ENCODE data around the gene SEMA3F. TPM values are rescaled to one million over a fixed set of nuclear protein-coding genes. Genes with fewer than 3 reads are reported as not detected.

SEMA3F gene
- total and polyA plus RNA-seq, 2 experiments from 2014 or later = 2.3 to 67.6 TPM

GRCh38 chr3:50147447-50147846, 7.7 kb upstream of the SEMA3F start:
- Histone ChIP-seq H3K27me3 (ENCODE audit: insufficient read depth) (no peaks in the 10 kb centered on the region), H2AFZ (no peak overlapping the region), H3F3A (replicated peaks; ENCODE audit: low read depth) (no peaks in the 10 kb centered on the region), H3K27ac (ENCODE audit: low read depth) (no peak overlapping the region), H3K4me1 (ENCODE audit: insufficient read depth) (peaks cover 19% of the 10 kb centered on the region), H3K36me3 (ENCODE audit: insufficient read depth) (no peaks in the 10 kb centered on the region), H3K4me3 (no peak overlapping the region), H3K9me2 (ENCODE audit: insufficient read depth) (no peaks in the 10 kb centered on the region), H3K79me2 (replicated peaks; ENCODE audit: insufficient read depth) (no peaks in the 10 kb centered on the region), H3K4me2 (no peak overlapping the region), H4K20me1 (replicated peaks; ENCODE audit: insufficient read depth) (no peaks in the 10 kb centered on the region)
- H3K27ac Mint-ChIP-seq = no peak overlapping the region
- peaks cover 41% of the 10 kb centered on the region for H3K4me1 Mint-ChIP-seq
- no peak overlapping the region for H3K4me3 Mint-ChIP-seq
- TF ChIP-seq ZNF114 (CRISPR knock-in tag; IDR thresholded peaks at IDR 0.05) = no peak
- no peak for TF ChIP-seq ETS1 (IDR thresholded peaks at IDR 0.05)
- TF ChIP-seq REST (IDR thresholded peaks at IDR 0.05; ENCODE audit: unreplicated experiment) = no peak
- no peak for DNase-seq (ENCODE audit: low spot score)
- H3K27me3 Mint-ChIP-seq (ENCODE audit: insufficient read depth, low read depth, poor library complexity) = peaks cover 35% of the 10 kb centered on the region
- H3K9me3 Mint-ChIP-seq = no peaks in the 10 kb centered on the region; the same call in 2 of the 3 replicates
- no peaks in the 10 kb centered on the region; the same call in 2 of the 3 replicates for H3K36me3 Mint-ChIP-seq (ENCODE audit: low read depth)
- no peak for ATAC-seq

- Histone ChIP-seq H3K4me2 (no peak overlapping the region), H3K4me1 (ENCODE audit: insufficient read depth) (peaks cover 19% of the 10 kb centered on the region), H3F3A (replicated peaks; ENCODE audit: low read depth) (no peaks in the 10 kb centered on the region), H3K36me3 (ENCODE audit: insufficient read depth) (no peaks in the 10 kb centered on the region), H3K27me3 (ENCODE audit: insufficient read depth) (peaks cover under 1% of the 10 kb centered on the region; the same call in 1 of the 2 replicates), H3K9me2 (ENCODE audit: insufficient read depth) (no peaks in the 10 kb centered on the region), H2AFZ (no peak overlapping the region), H4K20me1 (replicated peaks; ENCODE audit: insufficient read depth) (no peaks in the 10 kb centered on the region), H3K27ac (ENCODE audit: low read depth) (no peak overlapping the region), H3K4me3 (no peak overlapping the region), H3K79me2 (replicated peaks; ENCODE audit: insufficient read depth) (no peaks in the 10 kb centered on the region)
- Mint-ChIP-seq H3K27ac (no peak overlapping the region), H3K4me1 (peaks cover 42% of the 10 kb centered on the region), H3K36me3 (ENCODE audit: low read depth) (no peaks in the 10 kb centered on the region; the same call in 2 of the 3 replicates), H3K9me3 (no peaks in the 10 kb centered on the region; the same call in 2 of the 3 replicates), H3K4me3 (no peak overlapping the region), H3K27me3 (ENCODE audit: insufficient read depth, low read depth, poor library complexity) (peaks cover 35% of the 10 kb centered on the region)
- DNase-seq (ENCODE audit: low spot score) (no peak), ATAC-seq (no peak)
- TF ChIP-seq REST (IDR thresholded peaks at IDR 0.05; ENCODE audit: unreplicated experiment) = no peak
- no peak for TF ChIP-seq POLR2AphosphoS5 (IDR thresholded peaks at IDR 0.05; ENCODE audit: low read depth)
- no peak for TF ChIP-seq ZNF462 (CRISPR knock-in tag; IDR thresholded peaks at IDR 0.05)
- no peak for TF ChIP-seq ZNF114 (CRISPR knock-in tag; IDR thresholded peaks at IDR 0.05)
These were observed 7.3 kb upstream of the SEMA3F start for GRCh38 chr3:50147861-50148260.

Measured in GM23338 (cell line).